CD14-positive monocyte (primary cell): ENCODE measurements around the gene ANXA1. TPM values are rescaled to one million over a fixed set of nuclear protein-coding genes. Genes with fewer than 3 reads are reported as not detected.

ENCODE experiments used
- DNase-seq, 3 donors: peaks; one replicate each; pipeline ENCODE4 v3.0.0-alpha.2; 2011 to 2022
- H2AFZ ChIP-seq: 2 replicates; pipeline ENCODE4 v1.6.0; 2012; ENCODE audit warnings: mild to moderate bottlenecking, low read depth, low read length, inconsistent platforms; ENCODE audit not compliant: insufficient read depth, poor library complexity, severe bottlenecking
- H3K27ac ChIP-seq, 2 donors: 1 replicate in 1 of 2; 2 replicates in 1 of 2; pipeline ENCODE4 v1.5.1; 2012 to 2013; ENCODE audit warnings: low read length in 2 of 2, control low read depth in 1 of 2, inconsistent platforms in 1 of 2, low read depth in 1 of 2, mild to moderate bottlenecking in 1 of 2
- H3K27me3 ChIP-seq, 2 donors: one replicate each; pipeline versions ENCODE4 v1.6.0 to v1.6.1; 2011 to 2013; ENCODE audit warnings: low read length in 2 of 2; ENCODE audit not compliant: control insufficient read depth in 2 of 2, insufficient read depth in 2 of 2
- H3K36me3 ChIP-seq, 2 donors: replicated peaks in 1 of 2; 1 replicate in 1 of 2; 2 replicates in 1 of 2; pipeline versions ENCODE4 v1.5.1 to v1.6.1; 2012 to 2013; ENCODE audit warnings: low read length in 2 of 2, control low read depth in 1 of 2, inconsistent platforms in 1 of 2, mild to moderate bottlenecking in 1 of 2; ENCODE audit not compliant: insufficient read depth in 2 of 2, control insufficient read depth in 1 of 2
- H3K4me1 ChIP-seq, 2 donors: 1 replicate in 1 of 2; 2 replicates in 1 of 2; pipeline versions ENCODE4 v1.5.1 to v1.6.1; 2012 to 2013; ENCODE audit warnings: low read length in 2 of 2, control low read depth in 1 of 2, inconsistent platforms in 1 of 2, mild to moderate bottlenecking in 1 of 2, moderate library complexity in 1 of 2; ENCODE audit not compliant: insufficient read depth in 2 of 2, control insufficient read depth in 1 of 2
- H3K4me2 ChIP-seq: replicated peaks from 2 replicates; pipeline ENCODE3; 2012; ENCODE audit warnings: low read length, moderate library complexity, mild to moderate bottlenecking; ENCODE audit not compliant: poor library complexity, severe bottlenecking; ENCODE audit errors: extremely low read depth
- H3K4me3 ChIP-seq, 3 experiments: fragments of 200-600 bp in 1 of 3; sonication (generic) in 1 of 3; replicated peaks in 1 of 3; 1 replicate in 2 of 3; 2 replicates in 1 of 3; pipeline ENCODE4 v1.5.1; 2011 to 2013; ENCODE audit warnings: low read length in 3 of 3, mild to moderate bottlenecking in 3 of 3, control low read depth in 2 of 3, low read depth in 2 of 3, inconsistent platforms in 1 of 3, moderate library complexity in 1 of 3
- H3K79me2 ChIP-seq: 2 replicates; pipeline ENCODE4 v1.6.0; 2012; ENCODE audit warnings: mild to moderate bottlenecking, control low read depth, inconsistent platforms, low read length, moderate library complexity; ENCODE audit not compliant: insufficient read depth
- H3K9ac ChIP-seq: 2 replicates; pipeline ENCODE4 v1.6.0; 2017; ENCODE audit warnings: low read length, mild to moderate bottlenecking; ENCODE audit not compliant: insufficient read depth, poor library complexity, severe bottlenecking
- H3K9me3 ChIP-seq, 2 donors: replicated peaks in 1 of 2; 1 replicate in 1 of 2; 2 replicates in 1 of 2; pipeline versions ENCODE4 v1.5.1 to v1.6.1; 2012 to 2013; ENCODE audit warnings: low read length in 2 of 2, control low read depth in 1 of 2; ENCODE audit not compliant: control insufficient read depth in 1 of 2, insufficient read depth in 1 of 2
- H4K20me1 ChIP-seq: 2 replicates; pipeline ENCODE4 v1.6.0; 2012; ENCODE audit warnings: mild to moderate bottlenecking, low read length, control low read depth, moderate library complexity; ENCODE audit not compliant: insufficient read depth
- H3K27ac Mint-ChIP-seq, 7 donors: one replicate each; pipeline ENCODE4 v1.8.0; 2020; ENCODE audit warnings: mild to moderate bottlenecking in 7 of 7, mixed read lengths in 7 of 7, moderate library complexity in 6 of 7, inconsistent platforms in 2 of 7
- H3K27me3 Mint-ChIP-seq, 3 donors: one replicate each; pipeline ENCODE4 v1.8.0; 2021 to 2022; ENCODE audit warnings: low read depth in 3 of 3, mild to moderate bottlenecking in 3 of 3, mixed read lengths in 3 of 3, moderate library complexity in 3 of 3, inconsistent platforms in 1 of 3
- H3K36me3 Mint-ChIP-seq, 2 donors: one replicate each; pipeline ENCODE4 v1.8.0; 2020; ENCODE audit warnings: mixed read lengths in 2 of 2, inconsistent platforms in 1 of 2, mild to moderate bottlenecking in 1 of 2
- H3K4me1 Mint-ChIP-seq: one replicate; pipeline ENCODE4 v1.8.0; 2020; ENCODE audit warnings: mild to moderate bottlenecking, mixed read lengths
- H3K4me3 Mint-ChIP-seq, 2 donors: one replicate each; pipeline ENCODE4 v1.8.0; 2020; ENCODE audit warnings: mild to moderate bottlenecking in 2 of 2, mixed read lengths in 2 of 2, moderate library complexity in 1 of 2
- H3K9me3 Mint-ChIP-seq, 7 donors: one replicate each; pipeline ENCODE4 v1.8.0; 2020 to 2022; ENCODE audit warnings: mixed read lengths in 7 of 7, mild to moderate bottlenecking in 6 of 7, moderate library complexity in 6 of 7, inconsistent platforms in 2 of 7
- CTCF ChIP-seq: fragments of 200-600 bp; IDR thresholded peaks from one replicate; pipeline ENCODE4 v1.8.0; 2022; ENCODE audit warnings: antibody characterized with exemption, mild to moderate bottlenecking
- WGBS: methylation state at CpG from one replicate; pipeline ENCODE4 v1.1.5; 2013; ENCODE audit warnings: missing lambda C conversion rate; ENCODE audit not compliant: insufficient coverage; 5-methylcytosine and 5-hydroxymethylcytosine counted together
- intact Hi-C, 2 donors: fragments of 100-400 bp; cut with micrococcal nuclease; formaldehyde crosslinking; loops; one replicate each; pipeline versions ENCODE4 v1.15.0 to v1.15.1; 2023
- polyA plus RNA-seq, 3 donors: library from polyadenylated mRNA; depleted of rRNA in 1 of 3; unstranded in 2 of 3; stranded (reverse) in 1 of 3; fragments of 300-500 nt in 2 of 3; fragments of >200 nt in 1 of 3; fragmentation: Illumina TruSeq in 2 of 3; gene quantifications; 1 replicate in 2 of 3; 2 replicates in 1 of 3; pipeline ENCODE4 v1.2.3, GENCODE V29; 2012 to 2021

The ANXA1 gene
- polyA plus RNA-seq, 3 donors: 992 to 1,546 (median 1,157) TPM

- H3K27me3 ChIP-seq: no peaks in the 10 kb centered on the region
- H3K9me3 ChIP-seq: no peaks in the 10 kb centered on the region
- H3K4me2 ChIP-seq: peak overlapping the region; percentile 89
- H4K20me1 ChIP-seq: peaks cover 83% of the 10 kb centered on the region
- H3K27ac Mint-ChIP-seq: peak overlapping the region; percentile 41 to 97 (median 94)
- 20% methylated on average over 1 of the region's 3 CpGs for WGBS
- H3K79me2 ChIP-seq: peaks cover 100% of the 10 kb centered on the region
- DNase-seq: no peak
- H3K4me1 Mint-ChIP-seq: peaks cover 49% of the 10 kb centered on the region
- peaks cover 41 to 57% of the 10 kb centered on the region in 2 donors for H3K36me3 Mint-ChIP-seq
- H2AFZ ChIP-seq: no peak overlapping the region
- peak overlapping the region; percentile 58 to 100 (median 97) for H3K4me3 ChIP-seq
- peaks cover 46 to 60% of the 10 kb centered on the region in 2 donors for H3K4me1 ChIP-seq
- peaks cover 28 to 45% of the 10 kb centered on the region in 2 donors for H3K36me3 ChIP-seq
- no peaks in the 10 kb centered on the region for H3K9me3 Mint-ChIP-seq
- no peak overlapping the region for H3K9ac ChIP-seq
- intact Hi-C loops: no loop called here
- peak overlapping the region; percentile 83 to 96 for H3K4me3 Mint-ChIP-seq
- no peaks in the 10 kb centered on the region for H3K27me3 Mint-ChIP-seq
- TF ChIP-seq CTCF: no peak
- H3K27ac ChIP-seq: peak overlapping the region in 1 of 2 donors; percentile 93
Observed at GRCh38 chr9:73155377-73155776, 3.7 kb downstream of the ANXA1 start.

DNA sequence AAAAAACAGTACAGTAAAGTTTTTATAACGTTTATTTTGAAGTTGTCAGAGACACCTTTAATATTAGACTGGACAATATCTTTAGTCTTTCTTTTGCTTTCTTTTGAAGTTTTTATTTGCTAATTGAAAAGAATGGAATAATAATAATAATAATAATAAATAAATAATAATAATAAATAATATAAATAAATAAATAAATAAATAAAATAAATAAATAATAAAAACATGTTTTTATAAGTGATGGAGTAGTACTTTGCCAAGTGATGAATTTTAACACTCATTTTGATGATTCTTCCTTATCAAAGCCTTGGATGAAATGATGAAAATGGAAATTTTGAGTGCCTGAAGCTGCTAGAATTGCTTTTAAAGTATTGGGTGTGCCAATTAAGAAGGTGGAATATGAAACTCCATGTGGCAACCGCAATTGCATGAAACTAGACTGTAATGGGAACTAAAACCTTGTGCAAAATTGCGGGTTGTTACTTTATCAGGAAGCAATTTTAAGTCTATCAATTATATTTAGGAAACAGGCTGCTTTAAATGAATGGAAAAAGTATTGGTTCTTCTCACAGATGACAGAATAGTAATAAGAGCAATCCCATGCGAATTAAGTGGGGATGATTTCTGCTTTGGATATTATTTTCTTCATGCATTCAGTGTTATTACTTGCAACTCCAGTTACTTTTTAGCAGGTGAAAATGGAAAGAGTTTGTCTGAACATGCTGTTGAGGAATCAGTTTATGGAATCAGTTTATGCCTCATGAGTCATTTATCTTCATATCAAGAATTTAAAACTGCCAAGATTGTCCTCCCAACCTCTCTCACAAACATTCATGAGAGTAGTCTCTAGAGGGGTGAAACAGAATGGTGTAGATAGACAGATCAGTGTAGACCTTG, 4.6 kb downstream of the ANXA1 start:
- peak overlapping the region in 1 of 2 donors; percentile 77 for H3K4me3 Mint-ChIP-seq
- DNase-seq: peak in 2 of 3 donors; percentile 59 to 78
- Histone ChIP-seq H3K4me2 (peak overlapping the region; percentile 89), H3K27ac (peak overlapping the region in 1 of 2 donors; percentile 40), H3K79me2 (peaks cover 98% of the 10 kb centered on the region), H2AFZ (no peak overlapping the region), H3K36me3 (peaks cover 36 to 54% of the 10 kb centered on the region in 2 donors), H3K9ac (no peak overlapping the region), H4K20me1 (peaks cover 92% of the 10 kb centered on the region), H3K4me3 (peak overlapping the region in 2 of 3 experiments; percentile 19 to 97), H3K4me1 (peaks cover 38 to 51% of the 10 kb centered on the region in 2 donors), H3K27me3 (no peaks in the 10 kb centered on the region), H3K9me3 (no peaks in the 10 kb centered on the region)
- H3K27ac Mint-ChIP-seq: peak overlapping the region; percentile 10 to 92 (median 73)
- intact Hi-C loops: no loop called here
- H3K4me1 Mint-ChIP-seq: peaks cover 44% of the 10 kb centered on the region
- TF ChIP-seq CTCF: no peak
- H3K36me3 Mint-ChIP-seq: peaks cover 48 to 65% of the 10 kb centered on the region in 2 donors
- no peaks in the 10 kb centered on the region for H3K27me3 Mint-ChIP-seq
- WGBS: no CpG with 5 or more reads among the region's 4 CpGs
- H3K9me3 Mint-ChIP-seq: no peaks in the 10 kb centered on the region
